ES-I3 (cell line): ENCODE results near the gene IL13RA1.

Experiments used
- H3K36me3 ChIP-seq: 2 replicates; pipeline ENCODE4 v1.6.1; 2013; ENCODE audit warnings: mild to moderate bottlenecking, low read length, control low read depth, moderate library complexity; ENCODE audit not compliant: insufficient read depth
- H3K4me1 ChIP-seq: 2 replicates; pipeline ENCODE4 v1.6.1; 2013; ENCODE audit warnings: mild to moderate bottlenecking, control low read depth, low read length; ENCODE audit not compliant: insufficient read depth
- H3K9ac ChIP-seq: 2 replicates; pipeline ENCODE4 v1.6.1; 2013; ENCODE audit warnings: low read depth, mild to moderate bottlenecking, low read length, moderate library complexity
- H3K9me3 ChIP-seq: 2 replicates; pipeline ENCODE4 v1.6.1; 2013; ENCODE audit warnings: mild to moderate bottlenecking, low read length, moderate library complexity; ENCODE audit not compliant: control insufficient read depth, insufficient read depth

IL13RA1 gene

GRCh38 chrX:118740276-118740889 is 13.0 kb downstream of the IL13RA1 start:
- H3K9ac ChIP-seq, result no peak overlapping the region
- H3K36me3 ChIP-seq, result no peaks in the 10 kb centered on the region
- peaks cover 8% of the 10 kb centered on the region for H3K4me1 ChIP-seq
- no peaks in the 10 kb centered on the region; the same call in none of the 2 replicates for H3K9me3 ChIP-seq

GRCh38 chrX:118742176-118742575 is 14.8 kb downstream of the IL13RA1 start:
- H3K4me1 ChIP-seq, result peaks cover 9% of the 10 kb centered on the region
- H3K36me3 ChIP-seq, result no peaks in the 10 kb centered on the region
- no peak overlapping the region for H3K9ac ChIP-seq
- H3K9me3 ChIP-seq, result no peaks in the 10 kb centered on the region; the same call in none of the 2 replicates

- peaks cover 9% of the 10 kb centered on the region; the same call in 1 of the 2 replicates for H3K4me1 ChIP-seq
- no peaks in the 10 kb centered on the region for H3K9me3 ChIP-seq
- no peak overlapping the region for H3K9ac ChIP-seq
- H3K36me3 ChIP-seq, result no peaks in the 10 kb centered on the region
Observed at GRCh38 chrX:118745570-118745969, 18.2 kb downstream of the IL13RA1 start.

GRCh38 chrX:118751950-118752783 is 24.8 kb downstream of the IL13RA1 start:
- H3K9me3 ChIP-seq, result no peaks in the 10 kb centered on the region
- H3K9ac ChIP-seq, result no peak overlapping the region
- no peaks in the 10 kb centered on the region for H3K4me1 ChIP-seq

GRCh38 chrX:118755633-118756032 is 28.2 kb downstream of the IL13RA1 start:
- Histone ChIP-seq H3K36me3 (no peaks in the 10 kb centered on the region), H3K4me1 (no peaks in the 10 kb centered on the region), H3K9ac (no peak overlapping the region), H3K9me3 (no peaks in the 10 kb centered on the region)

More at GRCh38 chrX:118751950-118752783, 24.8 kb downstream of the IL13RA1 start:
- no peaks in the 10 kb centered on the region for H3K36me3 ChIP-seq

GRCh38 chrX:118756101-118756500 is 28.7 kb downstream of the IL13RA1 start:
- Histone ChIP-seq H3K9ac (no peak overlapping the region), H3K9me3 (no peaks in the 10 kb centered on the region), H3K4me1 (no peaks in the 10 kb centered on the region), H3K36me3 (no peaks in the 10 kb centered on the region)

GRCh38 chrX:118758511-118758910 is 31.1 kb downstream of the IL13RA1 start:
- Histone ChIP-seq H3K36me3 (no peaks in the 10 kb centered on the region), H3K9ac (no peak overlapping the region), H3K9me3 (no peaks in the 10 kb centered on the region), H3K4me1 (peaks cover 4% of the 10 kb centered on the region; the same call in 1 of the 2 replicates)

- H3K9ac ChIP-seq, result no peak overlapping the region
Observed at GRCh38 chrX:118760025-118760424, 32.6 kb downstream of the IL13RA1 start.

GRCh38 chrX:118761939-118762707 is 34.7 kb downstream of the IL13RA1 start:
- H3K4me1 ChIP-seq, result peaks cover 14% of the 10 kb centered on the region; the same call in 1 of the 2 replicates
- no peaks in the 10 kb centered on the region for H3K36me3 ChIP-seq
- H3K9me3 ChIP-seq, result no peaks in the 10 kb centered on the region
- no peak overlapping the region for H3K9ac ChIP-seq

More at GRCh38 chrX:118760025-118760424, 32.6 kb downstream of the IL13RA1 start:
- Histone ChIP-seq H3K9me3 (no peaks in the 10 kb centered on the region), H3K36me3 (no peaks in the 10 kb centered on the region), H3K4me1 (peaks cover 14% of the 10 kb centered on the region; the same call in 1 of the 2 replicates)

- H3K9me3 ChIP-seq, result no peaks in the 10 kb centered on the region
Observed at GRCh38 chrX:118763489-118763888, 36.1 kb downstream of the IL13RA1 start.

GRCh38 chrX:118764122-118764521 is 36.7 kb downstream of the IL13RA1 start:
- H3K4me1 ChIP-seq, result peaks cover 14% of the 10 kb centered on the region; the same call in 1 of the 2 replicates
- H3K9me3 ChIP-seq, result no peaks in the 10 kb centered on the region
- no peaks in the 10 kb centered on the region for H3K36me3 ChIP-seq
- H3K9ac ChIP-seq, result no peak overlapping the region

More at GRCh38 chrX:118763489-118763888, 36.1 kb downstream of the IL13RA1 start:
- Histone ChIP-seq H3K9ac (no peak overlapping the region), H3K4me1 (peaks cover 14% of the 10 kb centered on the region; the same call in 1 of the 2 replicates), H3K36me3 (no peaks in the 10 kb centered on the region)

- no peak overlapping the region for H3K9ac ChIP-seq
- H3K9me3 ChIP-seq, result no peaks in the 10 kb centered on the region
- no peaks in the 10 kb centered on the region for H3K36me3 ChIP-seq
- H3K4me1 ChIP-seq, result no peaks in the 10 kb centered on the region
Observed at GRCh38 chrX:118770133-118770760, 42.8 kb downstream of the IL13RA1 start.

- H3K36me3 ChIP-seq, result no peaks in the 10 kb centered on the region
- no peaks in the 10 kb centered on the region for H3K4me1 ChIP-seq
- no peak overlapping the region for H3K9ac ChIP-seq
- no peaks in the 10 kb centered on the region for H3K9me3 ChIP-seq
Observed at GRCh38 chrX:118772051-118772450, 44.6 kb downstream of the IL13RA1 start.

- no peaks in the 10 kb centered on the region for H3K9me3 ChIP-seq
- H3K4me1 ChIP-seq, result no peaks in the 10 kb centered on the region
- H3K36me3 ChIP-seq, result no peaks in the 10 kb centered on the region
- H3K9ac ChIP-seq, result no peak overlapping the region
Observed at GRCh38 chrX:118773782-118774181, 46.4 kb downstream of the IL13RA1 start.
